NCI-H460 (cell line): Measurements from ENCODE around the gene ALG14. TPM values are rescaled to one million over a fixed set of nuclear protein-coding genes. Genes with fewer than 3 reads are reported as not detected.

ENCODE experiments used
- DNase-seq: peaks from one replicate; pipeline ENCODE4 v3.0.0-alpha.2; 2016; ENCODE audit warnings: low read depth; ENCODE audit errors: extremely low read depth
- total RNA-seq: library from RNA; depleted of rRNA; stranded (reverse); fragments of >200 nt; shearing (Covaris generic); gene quantifications from 2 replicates; pipeline ENCODE4 v1.2.3, GENCODE V29; 2014

ALG14 gene
- total RNA-seq, 1 experiment from 2014 or later = 2.3 TPM

DNA sequence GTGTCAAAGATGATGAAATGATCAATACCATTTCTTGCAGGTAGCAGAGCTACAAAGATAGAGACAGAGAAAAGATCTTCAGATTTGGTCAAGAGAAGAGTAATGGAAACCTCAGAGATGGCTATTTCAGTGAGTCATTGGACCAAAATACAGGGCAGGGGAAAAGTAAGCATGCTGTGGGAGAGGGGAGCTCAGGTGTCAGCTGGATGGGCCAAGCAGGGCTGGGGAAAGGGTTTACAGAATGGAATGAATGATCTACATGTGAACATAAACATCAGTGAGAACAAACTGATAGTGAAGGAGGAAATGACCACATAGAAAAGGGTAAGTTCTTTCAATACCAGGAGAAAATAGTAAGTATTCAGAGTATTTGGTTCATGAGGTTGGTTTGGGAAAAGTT lies 84.4 kb downstream of the ALG14 start:
- DNase-seq = no peak

DNA sequence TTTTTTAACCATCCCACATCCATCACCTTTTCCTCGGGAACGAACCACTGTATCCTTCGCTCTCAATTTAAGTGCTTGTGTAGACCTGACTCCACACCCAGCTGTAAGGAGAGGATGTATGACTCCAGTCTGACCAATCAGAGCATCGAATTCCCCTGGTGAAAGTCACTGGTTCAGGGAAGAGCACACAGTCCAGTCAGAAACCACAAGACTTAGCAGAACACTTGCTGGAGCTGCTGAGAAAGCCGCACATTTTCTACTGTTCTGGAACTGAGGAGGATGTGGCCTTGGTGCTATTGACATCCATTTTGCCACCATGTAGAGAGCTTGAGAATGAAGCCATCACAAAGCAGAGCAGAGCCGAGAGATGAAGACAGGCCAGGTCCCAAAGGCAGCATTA lies 86.0 kb downstream of the ALG14 start:
- no peak for DNase-seq

DNA sequence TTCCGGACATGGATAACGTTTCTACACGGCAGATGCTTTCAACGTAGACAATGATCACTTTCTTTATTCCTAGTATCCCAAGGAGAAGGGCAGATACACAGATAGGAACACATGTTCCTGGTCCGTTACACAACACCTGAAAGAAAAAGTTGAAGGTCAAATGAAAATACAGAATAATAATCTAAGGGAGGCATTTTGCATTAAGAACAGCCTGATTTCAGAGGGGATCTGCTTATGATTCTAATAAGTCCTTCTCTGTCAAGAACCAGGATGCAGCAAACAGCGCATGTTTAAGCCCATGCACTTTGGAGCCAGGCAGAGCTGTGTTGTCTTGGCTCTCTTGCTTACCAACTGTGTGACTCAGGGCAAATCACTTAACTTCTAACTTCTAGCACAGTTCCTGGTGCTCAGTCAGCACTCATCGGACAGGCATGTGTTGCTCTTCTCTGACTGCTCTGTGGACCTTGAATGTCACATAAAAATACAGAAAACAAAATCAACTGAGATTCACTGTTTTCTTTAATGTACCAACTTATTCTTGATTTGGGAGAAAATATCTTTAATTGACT lies 89.5 kb downstream of the ALG14 start:
- DNase-seq = no peak

DNA sequence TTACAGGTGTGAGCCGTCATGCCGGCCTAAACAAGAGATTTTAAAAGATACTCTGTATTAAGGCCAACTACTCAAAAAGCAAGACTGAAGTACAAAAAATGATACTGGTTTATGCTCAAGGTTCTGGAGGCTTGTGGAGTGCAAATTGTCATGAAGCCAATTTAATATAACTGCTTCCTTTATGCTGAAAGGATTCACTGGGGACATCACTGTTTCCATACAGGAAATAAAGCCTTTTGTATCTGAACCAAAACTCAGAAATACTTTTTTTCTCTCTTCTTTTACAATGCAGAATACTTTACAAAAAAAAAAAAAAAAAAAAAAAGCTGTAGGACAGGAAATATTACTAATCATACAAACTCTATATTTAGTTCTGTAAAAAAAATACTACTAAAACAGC lies 90.4 kb downstream of the ALG14 start:
- no peak for DNase-seq

DNA sequence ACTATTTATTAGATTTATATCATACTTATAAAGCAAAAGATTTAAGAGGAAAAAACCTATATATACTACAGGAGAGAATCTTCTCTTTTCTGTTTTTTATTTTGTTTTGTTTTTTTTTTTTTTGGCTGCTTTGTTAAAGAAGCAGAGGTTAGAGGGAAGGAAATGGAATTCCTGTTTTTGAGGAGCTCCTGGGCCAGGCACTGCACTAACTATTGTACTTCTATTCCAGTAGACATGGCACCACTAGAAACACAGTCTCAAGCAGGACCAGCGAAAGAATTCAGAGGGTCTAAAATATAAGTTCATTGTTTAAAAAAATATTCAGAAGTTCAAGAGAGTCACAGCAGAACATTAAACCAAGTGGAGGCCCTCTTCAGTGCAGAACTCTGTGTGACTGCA lies 91.2 kb downstream of the ALG14 start:
- no peak for DNase-seq

DNA sequence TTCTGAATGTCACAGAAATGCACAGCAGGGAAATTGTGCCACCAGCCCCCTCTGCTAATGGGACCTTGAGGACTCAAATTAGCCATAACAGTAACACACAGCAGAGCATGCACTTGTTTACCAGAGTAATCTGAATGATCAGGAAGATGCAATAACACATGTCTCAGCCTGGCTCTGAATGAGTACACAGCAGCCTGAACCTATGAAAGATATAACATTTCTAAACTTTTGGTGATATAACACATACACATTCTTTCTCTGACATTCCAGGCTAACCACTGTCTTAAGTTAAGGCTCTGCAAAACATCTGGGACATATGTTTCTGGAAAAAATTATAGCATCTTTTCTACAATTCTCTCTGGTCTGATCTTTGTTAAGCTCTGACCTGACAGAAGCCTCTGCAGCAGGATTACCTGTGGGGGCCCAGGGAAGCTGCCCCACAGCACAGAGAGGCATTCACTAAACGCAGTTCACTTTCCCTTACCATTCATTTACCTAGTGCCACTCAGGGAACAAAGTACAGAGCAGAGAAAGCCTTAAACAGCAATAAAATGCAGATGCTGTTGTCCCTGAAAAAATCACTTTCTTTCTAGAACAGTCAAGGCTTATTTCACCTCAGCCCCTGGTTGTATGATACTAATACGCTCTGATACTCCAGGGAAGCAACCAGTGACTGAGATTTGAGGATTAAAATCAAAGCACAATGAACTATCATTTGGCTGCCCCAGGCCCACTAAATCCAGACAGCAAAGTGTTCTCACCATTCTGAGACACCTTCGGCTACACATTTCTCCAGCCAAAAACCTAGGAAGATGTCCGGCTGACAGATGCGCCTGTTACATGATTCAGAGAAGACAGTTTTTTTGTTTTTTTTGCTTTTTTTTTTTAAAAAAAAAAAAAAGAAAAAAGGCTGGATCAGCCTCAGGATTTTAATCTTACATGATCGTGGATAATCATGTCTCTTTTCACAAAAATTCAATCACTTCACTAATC lies 91.9 kb downstream of the ALG14 start:
- DNase-seq = no peak

DNA sequence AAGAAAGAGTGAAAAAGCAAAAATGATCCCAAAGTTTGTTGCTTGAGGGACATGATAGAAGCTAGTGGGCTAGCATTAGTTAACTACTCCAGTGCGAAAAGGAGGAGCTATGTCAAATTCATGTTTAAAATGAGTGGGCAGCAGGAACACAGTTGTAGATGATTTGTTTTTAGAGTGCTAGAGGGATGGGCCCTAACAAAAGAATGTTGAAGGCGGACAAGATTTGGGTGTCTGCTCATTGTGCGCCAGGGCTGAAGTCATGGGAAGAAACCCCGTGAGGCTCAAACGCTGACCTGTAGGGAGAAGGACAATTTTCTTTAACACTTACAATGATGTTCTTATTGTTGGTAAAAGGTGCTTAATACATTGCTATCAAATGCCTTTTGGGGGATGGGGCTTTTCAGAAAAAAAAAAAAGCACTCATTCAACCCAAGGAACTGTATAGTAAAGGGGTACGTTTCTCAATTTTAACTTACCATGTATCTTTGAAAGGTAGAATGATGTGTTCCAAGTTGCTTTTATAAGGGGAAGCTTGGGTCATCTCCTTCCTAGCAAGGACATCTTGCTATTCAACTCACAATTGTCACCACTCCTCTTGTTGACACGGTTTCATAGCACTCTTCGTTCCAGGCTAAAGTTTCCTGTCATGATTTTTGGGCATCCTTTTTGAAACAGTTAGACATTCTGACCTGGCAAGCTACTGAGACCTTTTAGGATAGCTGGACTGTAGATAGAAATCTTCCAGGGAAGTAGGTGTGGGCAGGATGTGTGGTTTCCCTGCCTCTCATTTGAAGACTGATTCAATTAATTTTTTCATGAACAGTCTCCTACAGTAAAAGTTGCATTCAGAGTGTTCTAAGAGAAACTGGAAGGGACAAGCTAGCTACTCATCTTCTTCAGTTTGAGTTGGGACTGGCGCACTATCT lies 92.8 kb downstream of the ALG14 start:
- no peak for DNase-seq

DNA sequence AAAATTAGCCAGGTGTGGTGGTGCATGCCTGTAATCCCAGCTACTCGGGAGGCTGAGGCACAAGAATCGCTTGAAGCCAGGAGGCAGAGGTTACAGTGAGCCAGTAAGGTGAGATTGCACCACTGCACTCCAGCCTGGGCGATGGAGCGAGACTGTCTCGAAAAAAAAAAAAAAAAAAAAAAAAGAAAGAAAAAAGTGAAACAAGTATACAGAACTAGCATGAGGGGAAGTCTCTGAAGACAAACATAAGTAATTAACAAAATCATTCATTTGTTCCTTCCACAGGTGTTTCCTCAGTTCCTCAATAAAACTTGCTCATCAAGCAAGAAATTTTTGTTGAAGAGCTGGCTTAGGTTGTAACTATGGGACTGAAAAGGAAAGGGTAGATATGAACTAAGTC lies 93.6 kb downstream of the ALG14 start:
- no peak for DNase-seq

DNA sequence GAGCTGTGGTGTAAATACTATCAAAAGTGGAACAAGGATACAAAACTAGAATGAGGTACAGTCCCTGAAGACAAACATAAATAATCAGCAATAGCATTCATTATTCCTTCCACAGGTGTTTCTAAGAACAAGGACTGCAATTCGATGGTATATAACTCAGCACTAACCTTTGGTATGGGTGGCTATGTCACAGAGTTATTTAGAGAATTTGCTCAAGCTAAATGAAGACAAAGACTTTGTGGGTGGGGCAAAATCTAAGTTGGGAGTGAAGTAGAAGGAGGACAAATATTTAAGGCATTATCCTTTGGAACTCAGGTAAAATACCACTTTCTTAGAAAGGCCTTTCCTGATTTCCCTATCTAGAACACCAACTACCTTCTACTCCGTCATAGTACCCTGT lies 94.3 kb downstream of the ALG14 start:
- DNase-seq = no peak

DNA sequence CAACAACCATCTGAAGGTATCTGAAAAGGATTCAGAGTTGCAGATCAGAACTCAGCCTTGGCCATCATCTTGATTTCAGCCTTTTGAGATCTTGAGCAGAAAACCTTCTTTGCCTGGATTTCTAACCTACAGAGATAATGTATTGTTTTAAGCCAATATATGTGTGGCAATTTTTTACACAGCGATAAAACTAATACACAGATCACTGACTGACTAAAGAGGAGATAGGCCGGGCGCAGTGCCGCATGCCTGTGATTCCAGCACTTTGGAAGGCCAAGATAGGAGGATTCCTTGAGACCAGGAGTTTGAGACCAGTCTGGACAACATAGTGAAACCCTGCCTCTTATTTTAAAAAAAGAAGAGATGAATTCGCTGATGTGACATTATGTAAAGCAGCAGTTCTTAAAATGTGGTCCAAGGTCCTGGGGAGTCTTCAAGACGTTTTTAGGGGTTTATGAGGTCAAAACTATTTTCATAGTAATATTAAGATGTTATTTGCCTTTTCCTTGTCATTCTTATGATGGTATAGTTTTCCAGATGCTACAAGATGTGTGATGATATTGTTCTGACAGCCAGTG lies 95.7 kb downstream of the ALG14 start:
- DNase-seq = no peak

DNA sequence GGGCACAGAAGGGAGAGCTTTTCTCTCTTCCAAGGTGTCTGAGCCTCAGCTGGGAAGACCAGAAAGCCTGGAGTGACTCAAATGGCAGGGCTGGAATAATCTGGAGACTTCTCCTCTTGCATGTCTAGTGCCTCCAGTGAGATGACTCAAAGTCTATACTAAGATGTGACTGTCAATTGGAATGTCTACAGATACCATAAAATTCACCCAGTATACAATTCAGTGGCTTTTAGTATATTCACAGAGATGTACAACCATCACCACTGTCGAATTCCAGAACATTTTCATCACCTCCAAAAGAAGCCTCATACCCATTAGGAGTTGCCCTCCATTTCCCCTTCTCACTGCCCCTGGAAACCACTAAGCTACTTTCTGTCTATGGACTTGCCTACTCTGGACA lies 97.9 kb downstream of the ALG14 start:
- DNase-seq = no peak

DNA sequence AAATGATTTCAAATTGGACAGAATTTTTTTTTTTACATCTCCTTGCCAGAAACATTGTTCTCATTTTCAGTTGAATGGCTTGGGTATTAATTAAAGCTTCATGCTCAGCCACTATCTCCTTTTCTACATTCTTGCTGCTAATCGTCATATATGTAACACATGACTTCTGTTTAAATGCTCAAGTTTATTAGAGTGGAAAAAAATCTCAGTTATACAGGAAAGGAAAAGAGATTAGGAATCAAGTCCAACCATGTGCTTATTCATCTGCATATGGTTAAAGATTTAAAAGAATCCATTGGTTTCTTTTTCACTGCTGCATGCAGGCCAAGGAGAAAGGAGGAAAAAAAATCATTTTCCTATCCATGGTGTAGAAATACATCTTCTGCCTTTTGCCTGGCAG lies 98.5 kb downstream of the ALG14 start:
- no peak for DNase-seq

DNA sequence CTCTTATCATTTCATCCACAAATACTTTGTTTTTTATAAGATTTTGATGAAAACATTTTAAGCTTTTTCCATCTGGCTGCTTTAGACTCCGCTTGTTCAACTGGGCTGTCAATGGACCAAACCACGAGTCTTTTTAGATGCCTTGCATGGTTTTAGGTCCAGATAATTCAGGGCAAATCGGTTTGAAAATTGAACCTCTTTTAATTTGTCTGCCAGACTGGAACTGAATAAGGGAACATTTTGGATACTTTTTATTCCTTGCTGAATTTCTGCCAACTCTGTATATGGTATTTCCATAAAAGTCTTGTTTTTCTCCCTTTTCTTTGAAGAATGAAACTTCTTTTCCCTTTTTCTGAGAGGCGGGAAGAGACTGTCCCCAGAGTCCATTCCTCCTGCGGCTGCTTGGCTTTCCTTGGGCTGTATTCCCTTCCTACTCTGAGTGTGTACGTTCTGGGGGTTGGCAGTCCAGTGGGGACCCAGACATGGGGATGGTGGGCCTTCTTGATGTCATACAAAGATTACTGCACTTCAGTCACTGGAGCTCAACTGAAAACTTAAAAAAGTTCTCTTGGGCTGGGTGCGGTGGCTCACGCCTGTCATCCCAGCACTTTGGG lies 99.3 kb downstream of the ALG14 start:
- no peak for DNase-seq

DNA sequence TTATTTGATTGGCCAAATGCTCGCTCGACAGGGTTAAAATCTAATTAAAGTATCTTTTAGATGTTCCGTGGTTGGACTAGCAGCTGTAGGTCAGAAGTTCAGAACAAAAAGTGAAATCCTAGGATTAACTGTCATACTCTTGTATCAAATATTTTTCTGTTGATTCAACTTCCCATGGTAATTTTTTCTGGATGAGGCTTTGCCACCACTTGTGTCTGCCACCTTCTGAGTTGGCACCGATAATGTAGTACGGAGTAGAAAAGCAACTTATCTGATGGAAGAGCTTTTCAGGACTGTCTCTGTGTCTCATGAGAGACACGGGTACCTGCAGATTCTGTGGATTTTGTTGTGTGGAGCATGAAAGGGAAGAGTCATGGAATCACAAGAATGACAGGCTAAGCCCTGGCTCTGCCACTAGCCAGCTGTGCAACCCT lies 101.2 kb downstream of the ALG14 start:
- DNase-seq = no peak

DNA sequence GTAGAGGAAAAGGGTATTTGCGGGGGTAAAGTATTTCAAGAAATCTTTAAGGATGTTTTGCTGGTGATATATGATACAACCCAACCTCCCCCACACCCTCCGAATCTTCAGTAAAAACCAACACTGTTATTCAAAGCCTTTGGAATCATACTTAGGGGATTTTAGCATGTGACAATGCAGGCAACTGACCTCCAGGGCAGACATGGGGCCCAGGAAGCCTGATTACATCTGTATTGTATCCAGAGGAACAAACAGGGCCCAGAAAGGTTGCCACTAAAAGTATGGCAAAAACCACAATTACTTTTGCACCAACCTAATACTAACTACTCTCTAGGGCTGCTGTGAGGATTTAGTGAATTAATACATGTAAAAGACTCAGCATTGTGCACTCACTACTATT lies 102.0 kb downstream of the ALG14 start:
- DNase-seq = no peak

DNA sequence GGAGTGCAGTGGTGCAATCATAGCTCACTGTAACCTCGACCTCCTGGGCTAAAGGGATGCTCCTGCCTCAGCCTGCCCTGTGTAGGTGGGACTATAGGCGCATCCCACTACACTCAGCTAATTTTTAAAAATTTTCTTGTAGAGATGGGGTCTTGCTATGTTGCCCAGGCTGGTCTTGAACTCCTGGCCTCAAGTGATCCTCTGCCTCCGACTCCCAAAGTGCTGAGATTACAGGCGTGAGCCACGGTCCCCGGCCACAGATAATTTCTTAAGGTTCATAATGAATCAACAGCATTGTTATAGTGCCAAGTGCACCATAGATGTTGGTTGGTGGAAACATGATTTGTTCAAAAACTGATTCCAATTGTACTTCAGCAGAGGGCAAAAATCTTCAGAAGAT lies 103.6 kb downstream of the ALG14 start:
- no peak for DNase-seq

DNA sequence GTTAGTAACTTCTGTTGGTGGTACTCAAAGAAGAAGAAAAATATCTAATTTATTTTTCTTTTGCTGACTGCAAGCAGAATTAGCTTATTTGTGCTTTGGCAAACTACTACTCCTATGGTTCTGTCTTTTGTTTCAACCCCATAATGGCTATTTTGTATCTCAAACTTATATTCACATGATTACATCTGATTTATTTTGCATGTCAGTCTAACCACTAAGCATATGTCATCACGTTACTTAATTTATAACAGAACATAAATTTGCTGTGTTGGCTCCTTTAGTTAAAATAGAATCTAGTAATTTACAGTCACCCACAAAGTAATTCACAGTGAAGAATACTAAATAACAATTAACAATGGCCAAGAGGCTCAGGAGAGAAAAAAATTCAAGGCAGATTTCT lies 106.7 kb downstream of the ALG14 start:
- no peak for DNase-seq

DNA sequence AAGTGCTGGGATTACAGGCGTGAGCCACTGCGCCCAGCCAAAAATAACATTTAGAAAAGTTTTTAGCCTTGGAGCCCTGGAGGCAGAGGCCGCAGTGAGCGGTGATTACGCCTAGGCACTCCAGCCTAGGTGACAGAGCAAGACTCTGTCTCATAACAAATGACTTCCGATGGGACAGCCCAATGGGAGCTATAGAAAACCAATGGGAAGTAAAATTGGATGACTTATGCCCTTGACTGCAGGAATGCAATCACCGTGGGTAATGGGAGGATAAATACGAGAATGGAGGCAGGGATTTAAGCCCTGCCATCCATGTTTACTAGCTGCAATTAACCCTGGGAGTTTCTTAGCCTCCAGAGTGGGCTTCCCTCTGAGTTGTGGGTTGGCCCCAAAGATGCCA lies 108.9 kb downstream of the ALG14 start:
- no peak for DNase-seq

DNA sequence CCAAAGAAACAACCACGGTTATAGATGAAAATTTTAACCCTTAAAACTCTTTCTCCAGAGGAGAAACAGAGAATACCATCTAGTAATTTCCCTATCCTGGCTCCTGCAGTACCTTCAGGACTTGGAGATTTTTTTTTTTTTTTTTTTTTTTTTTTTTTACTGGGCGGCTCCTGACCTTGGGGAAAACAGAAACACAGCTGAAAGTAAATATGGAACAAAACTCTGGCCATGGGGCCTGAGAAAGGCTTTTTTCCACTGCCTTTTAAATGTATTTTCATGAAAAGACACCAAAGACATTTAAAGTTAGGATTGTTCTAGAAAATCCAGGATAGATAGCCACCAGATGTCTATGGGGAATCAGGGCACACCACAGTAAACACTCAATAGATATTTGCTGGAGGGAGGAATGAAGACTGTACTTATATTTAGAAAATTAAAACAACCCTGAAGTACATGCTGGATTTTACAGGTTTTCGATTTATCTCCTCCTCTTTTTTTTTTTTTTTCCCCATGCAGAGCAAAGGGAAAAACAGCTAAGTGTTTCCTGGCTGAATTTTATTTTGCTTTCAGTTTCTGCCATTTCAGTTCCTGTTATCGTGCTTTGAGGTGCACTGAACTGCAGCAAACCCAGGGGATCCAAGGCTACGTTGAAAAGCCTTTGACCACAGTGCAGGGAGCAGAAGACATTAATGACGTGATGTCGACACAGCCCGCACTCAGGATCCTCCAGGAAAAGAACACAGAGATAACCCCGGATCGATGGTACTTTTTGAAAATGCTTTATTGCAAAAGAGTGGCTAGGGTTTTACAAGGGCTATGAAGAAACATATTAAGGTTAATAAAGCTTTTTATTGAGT lies 110.1 kb downstream of the ALG14 start:
- no peak for DNase-seq
